ENCODE results near the gene FTO. TPM values are rescaled to one million over a fixed set of nuclear protein-coding genes. Genes with fewer than 3 reads are reported as not detected.
A peak's percentile ranks its signal among the peaks of the same experiment; 100 is the strongest.

The FTO gene
- total and polyA plus RNA-seq, 2 of the 13 experiments (the other 11 are each of a cell fraction or from before 2014, with no cell fraction given) = 41.6 to 55.8 TPM

GRCh38 chr16:53991754-53992378 is 287.9 kb downstream of the FTO start (continued):
- no peak for TF ChIP-seq NFE2 (CRISPR knock-in tag; IDR thresholded peaks at IDR 0.05)
- no peak for TF ChIP-seq ZKSCAN5 (CRISPR knock-in tag; IDR thresholded peaks at IDR 0.05)
- TF ChIP-seq ZFP36 (IDR thresholded peaks at IDR 0.05; ENCODE audit: borderline replicate concordance, low read depth, low read length, partially characterized antibody) = no peak
- TF ChIP-seq CBX2 (IDR thresholded peaks at IDR 0.05; ENCODE audit: low read depth, low read length) = no peak
- TF ChIP-seq CBX2 (CRISPR knock-in tag; IDR thresholded peaks at IDR 0.05; ENCODE audit: low read depth) = no peak
- no peak for TF ChIP-seq TEAD2 (CRISPR knock-in tag; IDR thresholded peaks at IDR 0.05)
- peak; percentile 51; the same call in 1 of the 2 replicates for TF ChIP-seq MED1 (CRISPR knock-in tag; IDR thresholded peaks at IDR 0.05)
- TF ChIP-seq ZNF644 (CRISPR knock-in tag; IDR thresholded peaks at IDR 0.05; ENCODE audit: low read depth) = peak; percentile 28; the same call in 1 of the 2 replicates
- no peak for TF ChIP-seq GPN1 (CRISPR knock-in tag; IDR thresholded peaks at IDR 0.05; ENCODE audit: borderline replicate concordance)
- no peak for TF ChIP-seq TBP (CRISPR knock-in tag; IDR thresholded peaks at IDR 0.05)

GRCh38 chr16:53995378-53995777 is 291.4 kb downstream of the FTO start:
- Histone ChIP-seq H3K4me2 (ENCODE audit: low read depth, low read length) (no peak overlapping the region), H3K36me3 (replicated peaks in 1 of 2; ENCODE audit: control insufficient read depth in 1 of 2, insufficient read depth in 2 of 2, low read length in 2 of 2) (no peaks in the 10 kb centered on the region), H2AFZ (ENCODE audit: low read length) (no peak overlapping the region), H3K79me2 (ENCODE audit: insufficient read depth, low read length) (no peaks in the 10 kb centered on the region), H3K27me3 (ENCODE audit: control insufficient read depth in 1 of 2, insufficient read depth in 2 of 2, low read length in 2 of 2) (no peaks in the 10 kb centered on the region), H3K27ac (ENCODE audit: extremely low read length, insufficient read depth, low read length) (no peak overlapping the region), H3K4me1 (ENCODE audit: insufficient read depth, low read length) (peaks cover 46% of the 10 kb centered on the region), H3K4me3 (replicated peaks in 1 of 3; ENCODE audit: insufficient read depth in 1 of 3, low read depth in 2 of 3, low read length in 3 of 3) (no peak overlapping the region), H3K9me3 (ENCODE audit: low read length) (no peaks in the 10 kb centered on the region), H4K20me1 (ENCODE audit: insufficient read depth, low read length) (no peaks in the 10 kb centered on the region), H3K9ac (ENCODE audit: insufficient read depth, low read depth, low read length) (no peak overlapping the region)
- POLR2A ChIA-PET = no interaction called here
- intact Hi-C loops (cut with micrococcal nuclease; ENCODE audit: unreplicated experiment) = no loop called here
- in situ Hi-C loops (cut with HindIII; ENCODE audit: extremely low pct_ligation_motif_present, low pct_unique_long_range_greater_than_20kb) = no loop called here
- TF ChIP-seq CSRNP2 (CRISPR knock-in tag; conservative IDR thresholded peaks at IDR 0.05; ENCODE audit: low read depth) (no peak), MBNL3 (CRISPR knock-in tag; conservative IDR thresholded peaks at IDR 0.05) (no peak), MBD4 (IDR thresholded peaks at IDR 0.05; ENCODE audit: borderline replicate concordance, low read length) (no peak), ZNF468 (CRISPR knock-in tag; IDR thresholded peaks at IDR 0.05) (no peak), NRL (CRISPR knock-in tag; IDR thresholded peaks at IDR 0.05; ENCODE audit: borderline replicate concordance) (no peak), TIGD3 (CRISPR knock-in tag; IDR thresholded peaks at IDR 0.05; ENCODE audit: borderline replicate concordance) (no peak), GPN1 (CRISPR knock-in tag; IDR thresholded peaks at IDR 0.05; ENCODE audit: borderline replicate concordance) (no peak), SRSF1 (optimal IDR thresholded peaks at IDR 0.05; ENCODE audit: low read depth, low read length) (no peak), FLYWCH1 (CRISPR knock-in tag; IDR thresholded peaks at IDR 0.05) (no peak), ZNF570 (CRISPR knock-in tag; IDR thresholded peaks at IDR 0.05; ENCODE audit: borderline replicate concordance) (no peak), KDM1A (CRISPR knock-in tag; IDR thresholded peaks at IDR 0.05) (no peak), CENPT (CRISPR knock-in tag; IDR thresholded peaks at IDR 0.05; ENCODE audit: low read depth) (no peak)
- 83% methylated on average over 6 of the region's 6 CpGs for WGBS (ENCODE audit: low lambda C conversion rate)
- CTCF ChIA-PET (ENCODE audit: low intra/inter-chr PET ratio, low total read pairs) = no interaction called here
- DNase-seq (ENCODE audit: low spot score) = no peak
- no peak for ATAC-seq
- FAIRE-seq = no peak
- BruUV-seq (replicated peaks) = no TSS peak
